Kidney epithelial cell (primary cell): ENCODE measurements around the gene MIDN. TPM values are rescaled to one million over a fixed set of nuclear protein-coding genes. Genes with fewer than 3 reads are reported as not detected.

Source experiments
- DNase-seq: peaks from one replicate; pipeline ENCODE4 v3.0.0-alpha.2; 2010; ENCODE audit warnings: low read depth
- H3K27me3 ChIP-seq: 2 replicates; pipeline ENCODE4 v1.6.0; 2011; ENCODE audit warnings: low read length; ENCODE audit not compliant: control insufficient read depth, insufficient read depth
- H3K36me3 ChIP-seq: 2 replicates; pipeline ENCODE4 v1.5.1; 2011; ENCODE audit warnings: low read length; ENCODE audit not compliant: control insufficient read depth, insufficient read depth
- H3K4me3 ChIP-seq: 2 replicates; pipeline ENCODE4 v1.5.1; 2011; ENCODE audit warnings: low read depth, mild to moderate bottlenecking, control low read depth, low read length
- CTCF ChIP-seq: IDR thresholded peaks from 2 replicates; pipeline ENCODE4 v1.5.1; 2011; ENCODE audit warnings: mild to moderate bottlenecking, moderate library complexity, low read length, control low read depth, inconsistent platforms; ENCODE audit not compliant: insufficient read depth, poor library complexity, severe bottlenecking
- total RNA-seq: library from RNA; depleted of rRNA; stranded (reverse); fragments of >200 nt; gene quantifications from 2 replicates; pipeline ENCODE4 v1.2.3, GENCODE V29; 2015

Gene MIDN
- total RNA-seq, 1 donor from 2014 or later: 69.4 TPM

DNA sequence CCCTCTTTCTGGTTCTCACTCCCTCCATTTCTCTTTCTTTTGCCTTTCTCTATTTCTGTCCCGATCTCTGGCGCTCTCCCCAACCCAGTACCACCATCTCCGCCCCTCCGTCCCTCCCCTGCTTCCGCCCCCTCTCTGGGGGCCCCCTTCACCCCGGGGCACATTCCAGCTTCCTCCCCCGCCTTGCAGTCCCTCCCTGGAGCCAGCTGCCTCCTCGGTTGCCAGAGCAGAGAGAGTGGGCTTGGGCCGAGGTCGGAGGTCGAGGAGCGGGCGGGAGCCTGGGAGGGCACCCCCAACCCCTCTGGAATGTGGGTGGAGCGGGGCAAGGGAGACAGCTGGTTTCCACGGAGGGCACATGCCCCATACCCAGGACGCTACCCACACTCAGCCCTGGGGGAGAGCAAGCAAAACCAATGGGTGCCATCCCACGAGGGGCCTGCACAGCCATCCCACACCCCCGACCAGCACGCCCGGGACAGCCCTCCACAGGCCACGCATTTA lies 14.3 kb downstream of the MIDN start:
- H3K4me3 ChIP-seq: peak overlapping the region; percentile 76
- no peaks in the 10 kb centered on the region for H3K27me3 ChIP-seq
- DNase-seq: no peak
- no peaks in the 10 kb centered on the region for H3K36me3 ChIP-seq
- TF ChIP-seq CTCF: no peak

- no peak for DNase-seq
- Histone ChIP-seq H3K36me3 (no peaks in the 10 kb centered on the region), H3K4me3 (no peak overlapping the region), H3K27me3 (no peaks in the 10 kb centered on the region)
- no peak for TF ChIP-seq CTCF
These were observed 14.8 kb downstream of the MIDN start for GRCh38 chr19:1263188-1263587.

DNA sequence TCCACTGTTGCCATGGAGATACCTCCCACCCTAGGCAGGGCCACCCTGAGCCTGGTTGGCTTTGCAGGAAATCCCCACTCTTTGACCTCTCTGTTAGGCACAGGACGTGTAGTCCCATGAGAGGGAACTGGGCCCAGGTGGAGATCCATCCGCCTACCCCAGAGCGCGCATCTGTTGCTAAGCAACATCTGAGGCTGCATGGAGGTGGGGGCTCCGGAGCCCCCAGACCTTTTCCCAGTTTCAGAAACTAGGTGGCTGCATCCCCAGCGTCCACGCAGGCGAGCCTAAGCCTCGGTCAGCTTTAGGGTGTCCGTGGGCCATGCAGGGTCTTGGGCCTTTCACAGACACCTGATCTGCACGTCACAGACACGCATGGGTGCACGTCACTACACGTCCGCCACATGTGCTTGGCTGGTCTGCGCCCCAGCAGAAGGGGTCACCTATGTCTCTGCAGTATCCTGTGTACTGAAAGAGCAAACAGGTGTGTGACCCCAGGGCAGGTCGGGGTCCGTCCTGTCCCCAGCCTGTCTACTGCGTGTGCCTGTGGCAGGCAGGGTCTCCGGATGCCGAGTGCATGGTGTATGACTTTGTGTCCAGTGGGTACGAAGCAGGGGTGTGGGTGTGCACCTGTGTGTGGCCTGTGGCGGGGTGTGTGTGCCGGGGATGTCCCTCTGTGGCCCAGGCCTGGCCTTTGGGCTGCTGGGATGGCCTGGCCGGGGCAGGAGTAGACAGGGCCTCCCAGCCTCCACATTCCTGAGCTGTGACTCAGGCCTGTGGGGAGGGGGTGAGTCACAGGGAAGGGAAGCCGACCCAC lies 16.6 kb downstream of the MIDN start:
- DNase-seq: no peak
- no peaks in the 10 kb centered on the region for H3K36me3 ChIP-seq
- no peak for TF ChIP-seq CTCF

GRCh38 chr19:1265615-1266128 lies 17.3 kb downstream of the MIDN start:
- Histone ChIP-seq H3K27me3 (no peaks in the 10 kb centered on the region), H3K36me3 (no peaks in the 10 kb centered on the region), H3K4me3 (peak overlapping the region; percentile 38)
- no peak for TF ChIP-seq CTCF
- no peak for DNase-seq

More for the DNA sequence above, 16.6 kb downstream of the MIDN start:
- Histone ChIP-seq H3K27me3 (no peaks in the 10 kb centered on the region), H3K4me3 (no peak overlapping the region)

DNA sequence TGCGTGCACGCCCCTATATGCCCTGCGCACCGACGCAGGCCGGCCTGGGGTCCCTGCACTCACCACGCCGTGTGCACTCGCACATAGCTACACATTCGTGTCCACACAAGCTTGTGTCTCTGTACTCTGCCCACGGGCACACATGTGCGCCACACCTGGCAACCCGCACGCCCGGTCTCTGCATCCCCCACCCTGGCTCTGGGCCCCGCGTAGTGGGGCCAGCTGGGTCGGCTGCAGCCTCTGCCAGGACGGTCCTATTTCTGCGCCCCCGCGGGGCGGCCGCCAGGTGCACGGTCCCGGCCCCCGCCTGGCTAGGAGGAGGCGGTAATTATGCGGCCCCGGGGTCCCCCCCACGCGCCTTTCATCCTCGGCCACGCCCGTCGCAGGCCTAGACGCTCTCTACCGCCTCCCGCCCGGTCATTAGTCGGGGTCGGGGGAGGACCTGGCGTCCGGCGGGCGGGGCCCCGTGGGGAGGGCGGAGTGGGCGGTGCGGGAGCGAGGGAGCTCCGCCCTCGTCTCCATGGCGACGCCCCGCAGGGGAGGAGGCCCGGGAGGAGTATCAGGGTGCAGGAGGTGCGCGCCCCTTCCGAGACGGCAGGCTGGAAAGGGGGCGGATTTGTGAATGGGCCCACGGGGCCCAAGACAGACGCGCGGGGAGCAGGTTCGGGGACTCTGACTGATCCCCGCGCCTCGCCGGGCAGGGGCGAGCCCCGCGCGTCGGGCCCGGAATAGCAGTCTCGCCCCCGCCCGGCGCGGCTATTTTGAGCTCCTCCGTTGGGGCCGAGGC lies 17.9 kb downstream of the MIDN start:
- Histone ChIP-seq H3K36me3 (no peaks in the 10 kb centered on the region), H3K27me3 (no peaks in the 10 kb centered on the region), H3K4me3 (peak overlapping the region; percentile 38)
- DNase-seq: no peak
- no peak for TF ChIP-seq CTCF
